Measurements from ENCODE around the gene CBY1. TPM values are rescaled to one million over a fixed set of nuclear protein-coding genes. Genes with fewer than 3 reads are reported as not detected.
A peak's percentile ranks its signal among the peaks of the same experiment; 100 is the strongest.

Gene CBY1
- total and polyA plus RNA-seq, 10 of the 15 experiments (the other 5 are each of a cell fraction or from before 2014, with no cell fraction given) = 7.3 to 18.6 (median 11.9) TPM

DNA sequence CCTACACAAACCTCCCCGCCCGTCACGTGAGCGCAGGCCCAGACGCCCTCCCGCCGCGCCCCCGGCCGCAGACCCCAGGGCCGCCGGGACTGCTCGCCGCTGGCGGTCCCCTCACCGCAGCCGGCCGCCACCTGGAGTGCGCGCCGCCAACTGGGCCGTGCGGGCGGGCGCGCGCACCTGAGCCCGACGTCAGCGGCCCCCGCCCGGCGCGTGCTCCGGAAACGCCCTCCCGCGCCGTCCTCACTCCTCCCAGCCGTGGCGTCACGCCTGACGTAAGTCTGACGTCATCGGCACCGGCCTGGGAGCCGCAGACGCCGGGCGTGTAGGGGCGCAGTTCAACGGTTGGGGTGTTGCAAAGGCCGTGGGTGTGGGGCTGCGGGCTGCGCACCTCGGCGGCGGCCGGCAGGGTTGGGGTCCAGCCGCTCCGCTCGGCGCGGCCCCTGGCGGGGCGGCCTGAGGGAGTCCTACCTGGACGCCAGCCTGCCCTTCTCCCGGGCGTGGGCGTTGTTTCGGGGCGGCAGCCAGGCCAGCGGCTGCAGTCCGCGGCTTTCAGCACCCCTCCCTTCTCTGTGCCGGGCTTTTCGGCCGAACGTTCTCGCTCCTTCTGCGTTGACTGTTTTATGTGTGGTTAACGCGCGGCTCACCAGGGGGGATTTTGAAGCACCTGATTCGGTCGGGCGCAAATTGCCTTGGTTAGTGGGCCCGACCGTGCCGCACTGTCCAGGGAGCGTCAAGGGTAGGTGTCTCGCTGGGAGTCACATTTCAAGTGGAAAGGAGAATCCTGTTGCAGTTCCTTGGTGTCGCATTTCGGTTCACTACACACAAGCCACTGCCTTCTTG, 44.6 kb downstream of the CBY1 start, which contains the start of gene JOSD1 (continued):
- TF ChIP-seq, protein P1, sequence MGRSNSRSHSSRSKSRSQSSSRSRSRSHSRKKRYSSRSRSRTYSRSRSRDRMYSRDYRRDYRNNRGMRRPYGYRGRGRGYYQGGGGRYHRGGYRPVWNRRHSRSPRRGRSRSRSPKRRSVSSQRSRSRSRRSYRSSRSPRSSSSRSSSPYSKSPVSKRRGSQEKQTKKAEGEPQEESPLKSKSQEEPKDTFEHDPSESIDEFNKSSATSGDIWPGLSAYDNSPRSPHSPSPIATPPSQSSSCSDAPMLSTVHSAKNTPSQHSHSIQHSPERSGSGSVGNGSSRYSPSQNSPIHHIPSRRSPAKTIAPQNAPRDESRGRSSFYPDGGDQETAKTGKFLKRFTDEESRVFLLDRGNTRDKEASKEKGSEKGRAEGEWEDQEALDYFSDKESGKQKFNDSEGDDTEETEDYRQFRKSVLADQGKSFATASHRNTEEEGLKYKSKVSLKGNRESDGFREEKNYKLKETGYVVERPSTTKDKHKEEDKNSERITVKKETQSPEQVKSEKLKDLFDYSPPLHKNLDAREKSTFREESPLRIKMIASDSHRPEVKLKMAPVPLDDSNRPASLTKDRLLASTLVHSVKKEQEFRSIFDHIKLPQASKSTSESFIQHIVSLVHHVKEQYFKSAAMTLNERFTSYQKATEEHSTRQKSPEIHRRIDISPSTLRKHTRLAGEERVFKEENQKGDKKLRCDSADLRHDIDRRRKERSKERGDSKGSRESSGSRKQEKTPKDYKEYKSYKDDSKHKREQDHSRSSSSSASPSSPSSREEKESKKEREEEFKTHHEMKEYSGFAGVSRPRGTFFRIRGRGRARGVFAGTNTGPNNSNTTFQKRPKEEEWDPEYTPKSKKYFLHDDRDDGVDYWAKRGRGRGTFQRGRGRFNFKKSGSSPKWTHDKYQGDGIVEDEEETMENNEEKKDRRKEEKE (IDR thresholded peaks at IDR 0.05) = 0 out of 2 replicates have a peak, but pooled peaks have one; percentile 31
- TF ChIP-seq, protein P2, sequence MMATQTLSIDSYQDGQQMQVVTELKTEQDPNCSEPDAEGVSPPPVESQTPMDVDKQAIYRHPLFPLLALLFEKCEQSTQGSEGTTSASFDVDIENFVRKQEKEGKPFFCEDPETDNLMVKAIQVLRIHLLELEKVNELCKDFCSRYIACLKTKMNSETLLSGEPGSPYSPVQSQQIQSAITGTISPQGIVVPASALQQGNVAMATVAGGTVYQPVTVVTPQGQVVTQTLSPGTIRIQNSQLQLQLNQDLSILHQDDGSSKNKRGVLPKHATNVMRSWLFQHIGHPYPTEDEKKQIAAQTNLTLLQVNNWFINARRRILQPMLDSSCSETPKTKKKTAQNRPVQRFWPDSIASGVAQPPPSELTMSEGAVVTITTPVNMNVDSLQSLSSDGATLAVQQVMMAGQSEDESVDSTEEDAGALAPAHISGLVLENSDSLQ (IDR thresholded peaks at IDR 0.05) = no peak
- TF ChIP-seq, protein P3, sequence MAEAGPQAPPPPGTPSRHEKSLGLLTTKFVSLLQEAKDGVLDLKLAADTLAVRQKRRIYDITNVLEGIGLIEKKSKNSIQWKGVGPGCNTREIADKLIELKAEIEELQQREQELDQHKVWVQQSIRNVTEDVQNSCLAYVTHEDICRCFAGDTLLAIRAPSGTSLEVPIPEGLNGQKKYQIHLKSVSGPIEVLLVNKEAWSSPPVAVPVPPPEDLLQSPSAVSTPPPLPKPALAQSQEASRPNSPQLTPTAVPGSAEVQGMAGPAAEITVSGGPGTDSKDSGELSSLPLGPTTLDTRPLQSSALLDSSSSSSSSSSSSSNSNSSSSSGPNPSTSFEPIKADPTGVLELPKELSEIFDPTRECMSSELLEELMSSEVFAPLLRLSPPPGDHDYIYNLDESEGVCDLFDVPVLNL (IDR thresholded peaks at IDR 0.05; ENCODE audit: low read depth, low read length) = no peak
- TF ChIP-seq, protein P4, sequence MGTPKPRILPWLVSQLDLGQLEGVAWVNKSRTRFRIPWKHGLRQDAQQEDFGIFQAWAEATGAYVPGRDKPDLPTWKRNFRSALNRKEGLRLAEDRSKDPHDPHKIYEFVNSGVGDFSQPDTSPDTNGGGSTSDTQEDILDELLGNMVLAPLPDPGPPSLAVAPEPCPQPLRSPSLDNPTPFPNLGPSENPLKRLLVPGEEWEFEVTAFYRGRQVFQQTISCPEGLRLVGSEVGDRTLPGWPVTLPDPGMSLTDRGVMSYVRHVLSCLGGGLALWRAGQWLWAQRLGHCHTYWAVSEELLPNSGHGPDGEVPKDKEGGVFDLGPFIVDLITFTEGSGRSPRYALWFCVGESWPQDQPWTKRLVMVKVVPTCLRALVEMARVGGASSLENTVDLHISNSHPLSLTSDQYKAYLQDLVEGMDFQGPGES (IDR thresholded peaks at IDR 0.05) = 0 out of 2 replicates have a peak, but pooled peaks have one; percentile 25
- TF ChIP-seq ZNF207 (IDR thresholded peaks at IDR 0.05; ENCODE audit: borderline replicate concordance) (peak; percentile 77; the same call in 1 of the 2 replicates), ZNF622 (IDR thresholded peaks at IDR 0.05) (no peak), MTA3 (IDR thresholded peaks at IDR 0.05; ENCODE audit: borderline replicate concordance, low read length) (no peak), LARP7 (IDR thresholded peaks at IDR 0.05) (peak; percentile 95), ZNF384 (IDR thresholded peaks at IDR 0.05; ENCODE audit: borderline replicate concordance, low read depth, low read length) (no peak), RCOR1 (conservative IDR thresholded peaks at IDR 0.05; ENCODE audit: low read depth, low read length) (0 out of 2 replicates have a peak, but pooled peaks have one; percentile 15), RELA (IDR thresholded peaks at IDR 0.05; ENCODE audit: borderline replicate concordance, partially characterized antibody) (peak; percentile 80), FOXM1 (IDR thresholded peaks at IDR 0.05; ENCODE audit: low read depth, low read length) (no peak), ZNF24 (IDR thresholded peaks at IDR 0.05) (peak; percentile 50; the same call in 1 of the 2 replicates)
- TF ChIP-seq, protein P5, sequence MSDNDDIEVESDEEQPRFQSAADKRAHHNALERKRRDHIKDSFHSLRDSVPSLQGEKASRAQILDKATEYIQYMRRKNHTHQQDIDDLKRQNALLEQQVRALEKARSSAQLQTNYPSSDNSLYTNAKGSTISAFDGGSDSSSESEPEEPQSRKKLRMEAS (IDR thresholded peaks at IDR 0.05; ENCODE audit: low read depth, low read length) = peak; percentile 30; the same call in 1 of the 2 replicates
- TF ChIP-seq, protein P6, sequence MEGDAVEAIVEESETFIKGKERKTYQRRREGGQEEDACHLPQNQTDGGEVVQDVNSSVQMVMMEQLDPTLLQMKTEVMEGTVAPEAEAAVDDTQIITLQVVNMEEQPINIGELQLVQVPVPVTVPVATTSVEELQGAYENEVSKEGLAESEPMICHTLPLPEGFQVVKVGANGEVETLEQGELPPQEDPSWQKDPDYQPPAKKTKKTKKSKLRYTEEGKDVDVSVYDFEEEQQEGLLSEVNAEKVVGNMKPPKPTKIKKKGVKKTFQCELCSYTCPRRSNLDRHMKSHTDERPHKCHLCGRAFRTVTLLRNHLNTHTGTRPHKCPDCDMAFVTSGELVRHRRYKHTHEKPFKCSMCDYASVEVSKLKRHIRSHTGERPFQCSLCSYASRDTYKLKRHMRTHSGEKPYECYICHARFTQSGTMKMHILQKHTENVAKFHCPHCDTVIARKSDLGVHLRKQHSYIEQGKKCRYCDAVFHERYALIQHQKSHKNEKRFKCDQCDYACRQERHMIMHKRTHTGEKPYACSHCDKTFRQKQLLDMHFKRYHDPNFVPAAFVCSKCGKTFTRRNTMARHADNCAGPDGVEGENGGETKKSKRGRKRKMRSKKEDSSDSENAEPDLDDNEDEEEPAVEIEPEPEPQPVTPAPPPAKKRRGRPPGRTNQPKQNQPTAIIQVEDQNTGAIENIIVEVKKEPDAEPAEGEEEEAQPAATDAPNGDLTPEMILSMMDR (IDR thresholded peaks at IDR 0.05 in 2 of 3, conservative IDR thresholded peaks at IDR 0.05 in 1 of 3; ENCODE audit: control insufficient read depth in 2 of 3, extremely low read depth in 1 of 3, insufficient read depth in 1 of 3, low read depth in 3 of 3, low read length in 3 of 3) = no peak
- TF ChIP-seq, protein P7, sequence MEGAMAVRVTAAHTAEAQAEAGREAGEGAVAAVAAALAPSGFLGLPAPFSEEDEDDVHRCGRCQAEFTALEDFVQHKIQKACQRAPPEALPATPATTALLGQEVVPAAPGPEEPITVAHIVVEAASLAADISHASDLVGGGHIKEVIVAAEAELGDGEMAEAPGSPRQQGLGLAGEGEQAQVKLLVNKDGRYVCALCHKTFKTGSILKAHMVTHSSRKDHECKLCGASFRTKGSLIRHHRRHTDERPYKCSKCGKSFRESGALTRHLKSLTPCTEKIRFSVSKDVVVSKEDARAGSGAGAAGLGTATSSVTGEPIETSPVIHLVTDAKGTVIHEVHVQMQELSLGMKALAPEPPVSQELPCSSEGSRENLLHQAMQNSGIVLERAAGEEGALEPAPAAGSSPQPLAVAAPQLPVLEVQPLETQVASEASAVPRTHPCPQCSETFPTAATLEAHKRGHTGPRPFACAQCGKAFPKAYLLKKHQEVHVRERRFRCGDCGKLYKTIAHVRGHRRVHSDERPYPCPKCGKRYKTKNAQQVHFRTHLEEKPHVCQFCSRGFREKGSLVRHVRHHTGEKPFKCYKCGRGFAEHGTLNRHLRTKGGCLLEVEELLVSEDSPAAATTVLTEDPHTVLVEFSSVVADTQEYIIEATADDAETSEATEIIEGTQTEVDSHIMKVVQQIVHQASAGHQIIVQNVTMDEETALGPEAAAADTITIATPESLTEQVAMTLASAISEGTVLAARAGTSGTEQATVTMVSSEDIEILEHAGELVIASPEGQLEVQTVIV (IDR thresholded peaks at IDR 0.05; ENCODE audit: borderline replicate concordance, partially characterized antibody) = peak; percentile 20
